ENCODE data around the gene KCNMB4.

The KCNMB4 gene

GRCh38 chr12:70456953-70457352, 90.9 kb downstream of the KCNMB4 start:
- Histone ChIP-seq H3K9me3 (ENCODE audit: insufficient read depth, low read depth, low read length) (no peaks in the 10 kb centered on the region), H3K4me1 (ENCODE audit: insufficient read depth, low read length, poor library complexity, severe bottlenecking) (no peaks in the 10 kb centered on the region), H3K9ac (ENCODE audit: low read depth, low read length, poor library complexity, severe bottlenecking) (no peak overlapping the region), H3K4me2 (ENCODE audit: low read depth, low read length, poor library complexity, severe bottlenecking) (no peak overlapping the region), H3K79me2 (ENCODE audit: insufficient read depth, low read length) (no peaks in the 10 kb centered on the region), H3K9me2 (replicated peaks; ENCODE audit: low read depth, low read length) (no peaks in the 10 kb centered on the region), H2AFZ (ENCODE audit: low read length) (no peak overlapping the region), H3K36me3 (ENCODE audit: insufficient read depth, low read length) (no peaks in the 10 kb centered on the region), H4K20me1 (ENCODE audit: insufficient read depth, low read length, poor library complexity, severe bottlenecking) (no peaks in the 10 kb centered on the region), H3F3A (ENCODE audit: low read depth) (no peaks in the 10 kb centered on the region), H3K27me3 (ENCODE audit: insufficient read depth, low read length, poor library complexity, severe bottlenecking) (no peaks in the 10 kb centered on the region), H3K4me3 (ENCODE audit: low read length, poor library complexity, severe bottlenecking) (no peak overlapping the region)
- TF ChIP-seq EZH2phosphoT487 (IDR thresholded peaks at IDR 0.05; ENCODE audit: borderline replicate concordance) = no peak
- no peak for TF ChIP-seq CTCF (conservative IDR thresholded peaks at IDR 0.05; ENCODE audit: low read length)

DNA sequence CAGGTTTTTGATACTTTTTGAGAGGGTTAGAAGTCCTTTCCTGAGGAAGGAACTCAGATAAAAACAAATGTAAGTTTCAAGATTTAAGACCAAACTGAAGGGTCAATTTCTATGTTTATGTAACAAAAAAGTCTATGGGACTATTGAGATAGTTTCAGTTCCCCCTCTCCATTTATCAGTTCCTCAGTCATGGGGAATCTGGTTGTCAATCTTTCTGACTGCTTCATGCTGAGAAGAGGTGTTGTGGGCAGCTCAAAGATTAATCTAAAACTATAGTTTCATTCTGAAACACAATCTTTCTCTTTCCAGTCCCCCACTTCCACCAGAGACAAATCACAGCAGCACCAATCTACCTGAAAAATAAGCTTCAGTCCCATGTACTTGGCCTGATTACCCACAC, 93.7 kb downstream of the KCNMB4 start:
- TF ChIP-seq EZH2phosphoT487 (IDR thresholded peaks at IDR 0.05; ENCODE audit: borderline replicate concordance) (no peak), CTCF (conservative IDR thresholded peaks at IDR 0.05; ENCODE audit: low read length) (no peak)
- H3K4me3 ChIP-seq (ENCODE audit: low read length, poor library complexity, severe bottlenecking) = no peak overlapping the region
- no peaks in the 10 kb centered on the region for H3K9me2 ChIP-seq (replicated peaks; ENCODE audit: low read depth, low read length)
- no peaks in the 10 kb centered on the region for H3F3A ChIP-seq (ENCODE audit: low read depth)
- no peak overlapping the region for H3K9ac ChIP-seq (ENCODE audit: low read depth, low read length, poor library complexity, severe bottlenecking)
- no peaks in the 10 kb centered on the region for H3K36me3 ChIP-seq (ENCODE audit: insufficient read depth, low read length)
- H3K9me3 ChIP-seq (ENCODE audit: insufficient read depth, low read depth, low read length) = peaks cover 11% of the 10 kb centered on the region; the same call in 1 of the 2 replicates
- H3K4me1 ChIP-seq (ENCODE audit: insufficient read depth, low read length, poor library complexity, severe bottlenecking) = no peaks in the 10 kb centered on the region
- no peak overlapping the region for H2AFZ ChIP-seq (ENCODE audit: low read length)
- no peaks in the 10 kb centered on the region for H3K27me3 ChIP-seq (ENCODE audit: insufficient read depth, low read length, poor library complexity, severe bottlenecking)
- no peaks in the 10 kb centered on the region for H4K20me1 ChIP-seq (ENCODE audit: insufficient read depth, low read length, poor library complexity, severe bottlenecking)
- H3K79me2 ChIP-seq (ENCODE audit: insufficient read depth, low read length) = no peaks in the 10 kb centered on the region
- H3K4me2 ChIP-seq (ENCODE audit: low read depth, low read length, poor library complexity, severe bottlenecking) = no peak overlapping the region

DNA sequence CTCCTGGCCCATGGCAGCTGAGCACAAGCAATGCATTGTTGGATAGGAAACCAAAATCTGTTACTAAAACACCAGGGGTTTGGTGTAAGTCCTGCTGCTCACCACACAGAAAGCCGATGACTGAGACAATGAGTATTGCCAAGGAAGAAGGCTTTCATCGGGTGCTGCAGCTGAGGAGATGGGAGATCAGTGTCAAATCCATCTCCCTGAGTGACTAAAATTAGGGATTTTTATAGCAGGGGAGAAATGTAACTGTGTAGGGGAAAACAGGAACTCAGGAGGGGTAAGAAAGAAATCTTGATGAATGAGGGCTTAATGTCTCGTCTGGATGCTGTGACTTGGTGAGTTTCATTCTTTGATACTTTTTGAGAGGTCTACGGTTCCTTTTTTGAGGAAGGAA, 97.9 kb downstream of the KCNMB4 start:
- no peak overlapping the region for H3K4me2 ChIP-seq (ENCODE audit: low read depth, low read length, poor library complexity, severe bottlenecking)
- H4K20me1 ChIP-seq (ENCODE audit: insufficient read depth, low read length, poor library complexity, severe bottlenecking) = no peaks in the 10 kb centered on the region
- H3K9ac ChIP-seq (ENCODE audit: low read depth, low read length, poor library complexity, severe bottlenecking) = no peak overlapping the region
- H3K36me3 ChIP-seq (ENCODE audit: insufficient read depth, low read length) = no peaks in the 10 kb centered on the region
- no peaks in the 10 kb centered on the region for H3K9me2 ChIP-seq (replicated peaks; ENCODE audit: low read depth, low read length)
- no peaks in the 10 kb centered on the region for H3K27me3 ChIP-seq (ENCODE audit: insufficient read depth, low read length, poor library complexity, severe bottlenecking)
- H2AFZ ChIP-seq (ENCODE audit: low read length) = no peak overlapping the region
- TF ChIP-seq CTCF (conservative IDR thresholded peaks at IDR 0.05; ENCODE audit: low read length) (no peak), EZH2phosphoT487 (IDR thresholded peaks at IDR 0.05; ENCODE audit: borderline replicate concordance) (no peak)
- no peaks in the 10 kb centered on the region for H3F3A ChIP-seq (ENCODE audit: low read depth)
- H3K9me3 ChIP-seq (ENCODE audit: insufficient read depth, low read depth, low read length) = peaks cover 11% of the 10 kb centered on the region; the same call in 1 of the 2 replicates
- H3K4me1 ChIP-seq (ENCODE audit: insufficient read depth, low read length, poor library complexity, severe bottlenecking) = no peaks in the 10 kb centered on the region
- H3K4me3 ChIP-seq (ENCODE audit: low read length, poor library complexity, severe bottlenecking) = no peak overlapping the region
- no peaks in the 10 kb centered on the region for H3K79me2 ChIP-seq (ENCODE audit: insufficient read depth, low read length)

Measured in Loucy (cell line).